SK-N-DZ (cell line): ENCODE results near the gene PRKCH.

Source experiments
- DNase-seq: peaks from one replicate; pipeline ENCODE4 v3.0.0-alpha.2; 2015; ENCODE audit warnings: low spot score

PRKCH gene

GRCh38 chr14:61567838-61568571 lies 246.6 kb downstream of the PRKCH start:
- peak; percentile 29 for DNase-seq

- DNase-seq = peak; percentile 26
These were observed 247.2 kb downstream of the PRKCH start for GRCh38 chr14:61568572-61569011.

GRCh38 chr14:61569308-61569707 lies 247.9 kb downstream of the PRKCH start:
- DNase-seq = no peak

GRCh38 chr14:61569812-61570548 lies 248.6 kb downstream of the PRKCH start:
- no peak for DNase-seq

- DNase-seq = peak; percentile 70
These were observed 249.3 kb downstream of the PRKCH start for GRCh38 chr14:61570549-61571290.

- no peak for DNase-seq
These were observed 250.5 kb downstream of the PRKCH start for GRCh38 chr14:61571917-61572316.

- no peak for DNase-seq
These were observed 251.9 kb downstream of the PRKCH start for GRCh38 chr14:61573321-61573720.

- no peak for DNase-seq
These were observed 252.6 kb downstream of the PRKCH start for GRCh38 chr14:61573748-61574513.

- DNase-seq = no peak
These were observed 253.1 kb downstream of the PRKCH start for GRCh38 chr14:61574514-61574807.

GRCh38 chr14:61575126-61575525 lies 253.7 kb downstream of the PRKCH start:
- no peak for DNase-seq

GRCh38 chr14:61575551-61576150 lies 254.3 kb downstream of the PRKCH start:
- DNase-seq = no peak

- peak; percentile 93 for DNase-seq
These were observed 256.1 kb downstream of the PRKCH start for GRCh38 chr14:61577506-61577931.

- no peak for DNase-seq
These were observed 257.4 kb downstream of the PRKCH start for GRCh38 chr14:61578745-61579144.

- DNase-seq = no peak
These were observed 260.0 kb downstream of the PRKCH start for GRCh38 chr14:61581340-61581739.

GRCh38 chr14:61581955-61582615 lies 260.7 kb downstream of the PRKCH start:
- no peak for DNase-seq

- no peak for DNase-seq
These were observed 261.4 kb downstream of the PRKCH start for GRCh38 chr14:61582815-61583214.

- DNase-seq = no peak
These were observed 263.0 kb downstream of the PRKCH start for GRCh38 chr14:61584331-61584741.

- DNase-seq = no peak
These were observed 264.5 kb downstream of the PRKCH start for GRCh38 chr14:61585598-61586543.

- no peak for DNase-seq
These were observed 265.2 kb downstream of the PRKCH start for GRCh38 chr14:61586544-61587055.
